Breast epithelium (tissue), 3 donors: ENCODE results near the gene SUGP2.

Experiments
- POLR2A ChIP-seq: fragments of 450-650 bp; IDR thresholded peaks from one replicate; pipeline ENCODE4 v1.6.1; 2016; ENCODE audit warnings: antibody characterized with exemption, mild to moderate bottlenecking, moderate library complexity
- TF ChIP-seq, protein P1 (sequence below), 3 donors: fragments of 450-650 bp; IDR thresholded peaks; one replicate each; pipeline ENCODE4 v1.5.1; 2016 to 2017; ENCODE audit warnings: antibody characterized with exemption in 3 of 3, mild to moderate bottlenecking in 3 of 3, moderate library complexity in 3 of 3

DNA sequence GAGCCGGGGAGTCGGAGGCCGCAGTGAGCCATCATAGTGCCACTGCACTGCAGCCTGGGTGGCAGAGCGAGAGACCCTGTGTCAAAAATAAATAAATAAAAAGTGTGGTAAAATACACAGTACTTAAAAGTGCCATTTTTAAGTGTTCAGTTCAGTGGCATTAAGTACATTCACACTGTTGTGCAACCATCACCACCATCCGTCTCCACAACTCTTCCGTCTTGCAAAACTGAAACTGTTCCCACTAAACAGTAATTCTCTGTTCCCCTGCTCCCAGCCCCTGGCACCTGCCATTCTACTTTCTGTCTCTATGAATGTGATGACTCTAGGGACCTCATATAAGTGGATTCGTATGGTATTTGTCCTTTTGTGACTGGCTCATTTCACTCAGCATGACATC lies 43.8 kb upstream of the SUGP2 start:
- TF ChIP-seq, protein P1, sequence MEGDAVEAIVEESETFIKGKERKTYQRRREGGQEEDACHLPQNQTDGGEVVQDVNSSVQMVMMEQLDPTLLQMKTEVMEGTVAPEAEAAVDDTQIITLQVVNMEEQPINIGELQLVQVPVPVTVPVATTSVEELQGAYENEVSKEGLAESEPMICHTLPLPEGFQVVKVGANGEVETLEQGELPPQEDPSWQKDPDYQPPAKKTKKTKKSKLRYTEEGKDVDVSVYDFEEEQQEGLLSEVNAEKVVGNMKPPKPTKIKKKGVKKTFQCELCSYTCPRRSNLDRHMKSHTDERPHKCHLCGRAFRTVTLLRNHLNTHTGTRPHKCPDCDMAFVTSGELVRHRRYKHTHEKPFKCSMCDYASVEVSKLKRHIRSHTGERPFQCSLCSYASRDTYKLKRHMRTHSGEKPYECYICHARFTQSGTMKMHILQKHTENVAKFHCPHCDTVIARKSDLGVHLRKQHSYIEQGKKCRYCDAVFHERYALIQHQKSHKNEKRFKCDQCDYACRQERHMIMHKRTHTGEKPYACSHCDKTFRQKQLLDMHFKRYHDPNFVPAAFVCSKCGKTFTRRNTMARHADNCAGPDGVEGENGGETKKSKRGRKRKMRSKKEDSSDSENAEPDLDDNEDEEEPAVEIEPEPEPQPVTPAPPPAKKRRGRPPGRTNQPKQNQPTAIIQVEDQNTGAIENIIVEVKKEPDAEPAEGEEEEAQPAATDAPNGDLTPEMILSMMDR (IDR thresholded peaks at IDR 0.05), result no peak
- no peak for TF ChIP-seq POLR2A
